ENCODE results near the gene IGSF23.

DNA sequence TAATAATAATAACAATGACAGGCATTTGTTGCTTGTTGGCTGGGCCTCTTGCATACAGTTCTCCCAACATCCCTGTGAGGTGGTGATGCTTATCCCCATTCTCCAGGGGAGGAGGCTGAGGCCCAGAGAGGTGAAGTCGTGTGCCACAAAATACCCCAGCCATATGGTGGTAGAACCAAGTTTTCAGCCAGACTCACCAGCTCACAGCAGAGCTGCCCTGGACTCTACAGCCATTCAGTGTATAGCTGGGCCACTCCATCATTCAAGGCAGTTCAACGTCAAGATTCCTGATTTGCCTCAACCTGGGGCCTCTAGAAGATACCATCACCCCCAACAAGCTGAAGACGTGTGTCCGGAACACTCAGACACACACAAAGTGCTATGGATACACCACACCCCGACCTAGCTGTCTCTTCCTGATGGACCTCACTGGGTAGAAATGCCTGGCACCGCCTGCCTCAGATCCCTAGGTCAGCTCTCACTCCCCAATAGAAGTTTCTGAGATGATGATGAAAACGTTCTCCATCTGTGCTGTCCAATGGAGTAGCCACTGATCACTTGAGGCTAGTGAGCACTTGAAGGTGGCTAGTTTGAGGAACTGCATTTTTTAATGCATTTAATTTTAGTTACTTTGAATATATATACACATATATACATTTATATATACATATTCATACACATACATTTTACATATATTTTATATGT, 53.6 kb downstream of the IGSF23 start:
- TF ChIP-seq, protein P1, sequence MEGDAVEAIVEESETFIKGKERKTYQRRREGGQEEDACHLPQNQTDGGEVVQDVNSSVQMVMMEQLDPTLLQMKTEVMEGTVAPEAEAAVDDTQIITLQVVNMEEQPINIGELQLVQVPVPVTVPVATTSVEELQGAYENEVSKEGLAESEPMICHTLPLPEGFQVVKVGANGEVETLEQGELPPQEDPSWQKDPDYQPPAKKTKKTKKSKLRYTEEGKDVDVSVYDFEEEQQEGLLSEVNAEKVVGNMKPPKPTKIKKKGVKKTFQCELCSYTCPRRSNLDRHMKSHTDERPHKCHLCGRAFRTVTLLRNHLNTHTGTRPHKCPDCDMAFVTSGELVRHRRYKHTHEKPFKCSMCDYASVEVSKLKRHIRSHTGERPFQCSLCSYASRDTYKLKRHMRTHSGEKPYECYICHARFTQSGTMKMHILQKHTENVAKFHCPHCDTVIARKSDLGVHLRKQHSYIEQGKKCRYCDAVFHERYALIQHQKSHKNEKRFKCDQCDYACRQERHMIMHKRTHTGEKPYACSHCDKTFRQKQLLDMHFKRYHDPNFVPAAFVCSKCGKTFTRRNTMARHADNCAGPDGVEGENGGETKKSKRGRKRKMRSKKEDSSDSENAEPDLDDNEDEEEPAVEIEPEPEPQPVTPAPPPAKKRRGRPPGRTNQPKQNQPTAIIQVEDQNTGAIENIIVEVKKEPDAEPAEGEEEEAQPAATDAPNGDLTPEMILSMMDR (IDR thresholded peaks at IDR 0.05): no peak
- no peak for TF ChIP-seq POLR2A (IDR thresholded peaks at IDR 0.05)
